Retinal pigment epithelial cell (primary cell): Measurements from ENCODE around the gene S100Z.

ENCODE experiments used
- DNase-seq: peaks from one replicate; pipeline ENCODE4 v3.0.0-alpha.2; 2010; ENCODE audit warnings: low read depth
- H3K4me3 ChIP-seq: 2 replicates; pipeline ENCODE4 v1.5.1; 2011; ENCODE audit warnings: mild to moderate bottlenecking, low read length, control low read depth, moderate library complexity
- TF ChIP-seq, protein P1 (sequence below): conservative IDR thresholded peaks from 2 replicates; pipeline ENCODE4 v1.5.1; 2011; ENCODE audit warnings: low read depth, low read length, control low read depth, inconsistent platforms

S100Z gene

GRCh38 chr5:76831110-76831452 is 18.7 kb upstream of the S100Z start:
- TF ChIP-seq, protein P1, sequence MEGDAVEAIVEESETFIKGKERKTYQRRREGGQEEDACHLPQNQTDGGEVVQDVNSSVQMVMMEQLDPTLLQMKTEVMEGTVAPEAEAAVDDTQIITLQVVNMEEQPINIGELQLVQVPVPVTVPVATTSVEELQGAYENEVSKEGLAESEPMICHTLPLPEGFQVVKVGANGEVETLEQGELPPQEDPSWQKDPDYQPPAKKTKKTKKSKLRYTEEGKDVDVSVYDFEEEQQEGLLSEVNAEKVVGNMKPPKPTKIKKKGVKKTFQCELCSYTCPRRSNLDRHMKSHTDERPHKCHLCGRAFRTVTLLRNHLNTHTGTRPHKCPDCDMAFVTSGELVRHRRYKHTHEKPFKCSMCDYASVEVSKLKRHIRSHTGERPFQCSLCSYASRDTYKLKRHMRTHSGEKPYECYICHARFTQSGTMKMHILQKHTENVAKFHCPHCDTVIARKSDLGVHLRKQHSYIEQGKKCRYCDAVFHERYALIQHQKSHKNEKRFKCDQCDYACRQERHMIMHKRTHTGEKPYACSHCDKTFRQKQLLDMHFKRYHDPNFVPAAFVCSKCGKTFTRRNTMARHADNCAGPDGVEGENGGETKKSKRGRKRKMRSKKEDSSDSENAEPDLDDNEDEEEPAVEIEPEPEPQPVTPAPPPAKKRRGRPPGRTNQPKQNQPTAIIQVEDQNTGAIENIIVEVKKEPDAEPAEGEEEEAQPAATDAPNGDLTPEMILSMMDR, result no peak
- no peak overlapping the region for H3K4me3 ChIP-seq
- DNase-seq, result no peak

DNA sequence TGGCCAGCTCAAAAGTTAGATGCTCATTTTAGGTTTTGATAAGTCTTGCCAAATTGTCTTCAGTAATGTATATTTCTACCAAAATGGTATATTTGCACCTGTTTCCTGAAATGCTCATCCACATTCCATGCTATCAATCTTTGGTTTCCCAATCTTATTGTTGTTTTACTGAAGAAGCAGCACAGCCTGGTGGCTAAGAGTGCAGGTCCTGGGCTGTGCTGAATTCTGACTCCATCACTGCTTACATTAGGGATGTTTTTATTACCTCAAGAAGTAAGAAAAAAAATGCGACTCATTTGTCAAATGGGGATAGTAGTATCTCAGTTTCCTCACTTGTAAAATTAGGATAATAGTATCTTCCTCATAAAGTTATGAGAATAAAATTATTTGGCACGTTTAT is 13.6 kb upstream of the S100Z start:
- no peak for DNase-seq
- H3K4me3 ChIP-seq, result no peak overlapping the region
- TF ChIP-seq, protein P1, result no peak

- DNase-seq, result no peak
- TF ChIP-seq, protein P1, result no peak
- H3K4me3 ChIP-seq, result no peak overlapping the region
These were observed 13.2 kb upstream of the S100Z start for GRCh38 chr5:76836585-76836984.

GRCh38 chr5:76838481-76839261 is 11.1 kb upstream of the S100Z start:
- peak; percentile 24 for DNase-seq
- TF ChIP-seq, protein P1, result no peak

DNA sequence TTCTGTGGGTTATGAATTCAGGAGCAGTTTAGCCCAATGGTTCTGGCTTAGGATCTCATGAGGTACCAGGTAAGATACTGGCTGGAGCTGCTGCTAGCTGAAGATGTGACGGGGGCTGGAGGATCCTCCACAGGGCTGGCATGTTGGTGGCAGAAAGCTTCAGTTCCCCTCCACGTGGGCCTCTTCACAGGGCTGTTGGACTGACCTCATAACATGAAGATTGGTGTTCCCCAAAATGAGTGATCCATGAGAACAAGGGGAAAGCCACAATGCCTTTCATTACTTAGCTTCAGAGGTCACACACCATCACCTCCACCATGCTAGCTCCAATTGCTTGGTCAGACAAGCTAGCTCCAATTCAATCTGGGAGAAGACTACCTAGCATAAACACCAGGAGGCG is 8.5 kb upstream of the S100Z start:
- H3K4me3 ChIP-seq, result no peak overlapping the region
- TF ChIP-seq, protein P1, result no peak
- DNase-seq, result no peak

More at GRCh38 chr5:76838481-76839261, 11.1 kb upstream of the S100Z start:
- no peak overlapping the region for H3K4me3 ChIP-seq

GRCh38 chr5:76845890-76846289 is 3.9 kb upstream of the S100Z start:
- DNase-seq, result no peak
- TF ChIP-seq, protein P1, result no peak
- H3K4me3 ChIP-seq, result no peak overlapping the region

DNA sequence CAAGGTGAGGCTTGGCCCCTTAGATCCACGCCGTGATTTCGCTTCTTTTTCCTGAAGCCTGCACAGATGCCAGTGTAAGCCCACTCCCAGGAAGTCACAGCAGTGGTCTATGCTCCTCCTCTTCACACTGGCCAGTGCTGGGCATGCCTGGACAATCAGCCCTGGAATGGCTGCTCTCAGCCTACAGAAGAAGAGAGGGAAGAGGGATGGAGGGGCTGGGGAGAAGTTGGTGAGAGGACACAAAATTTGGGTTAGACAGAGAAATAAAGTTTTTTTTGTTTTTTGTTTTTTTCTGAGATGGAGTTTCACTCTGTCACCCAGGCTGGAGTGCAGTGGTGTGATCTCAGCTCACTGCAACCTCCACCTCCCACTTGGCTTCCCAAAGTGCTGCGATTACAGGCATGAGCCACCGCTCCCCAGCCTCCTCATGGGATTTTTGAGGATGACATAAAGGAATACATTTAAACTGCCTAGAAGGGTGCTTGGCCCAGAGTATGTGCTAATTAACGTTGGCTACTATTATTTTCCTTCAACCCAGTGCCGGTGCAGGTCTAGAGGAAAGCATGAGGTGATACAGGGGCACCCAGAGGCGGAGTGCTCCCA is 830 bp downstream of the S100Z start:
- H3K4me3 ChIP-seq, result no peak overlapping the region
- no peak for DNase-seq
- TF ChIP-seq, protein P1, result no peak
